B cell (primary cell): ENCODE results near the gene PFN4. TPM values are rescaled to one million over a fixed set of nuclear protein-coding genes. Genes with fewer than 3 reads are reported as not detected.

Experiments used
- ATAC-seq: fragments of 200-7000 bp; cut with Tn5 transposase; one replicate; pipeline ENCODE4 v1.10.0; 2021; ENCODE audit warnings: low read depth, mild to moderate bottlenecking, moderate number of reproducible peaks, moderate library complexity
- CTCF ChIA-PET: fragments of 350-600 bp; sonication (Branson Sonifier 250); formaldehyde crosslinking; loops from one replicate; lab custom pipeline; 2021; ENCODE audit warnings: antibody characterized with exemption, inconsistent platforms; lab: Charles Lee
- POLR2A ChIA-PET: fragments of 350-600 bp; sonication (Branson Sonifier 250); formaldehyde crosslinking; loops from one replicate; lab custom pipeline; 2021; ENCODE audit warnings: antibody characterized with exemption; lab: Charles Lee
- DNase-seq: peaks from one replicate; pipeline ENCODE4 v3.0.0; 2013
- H2AFZ ChIP-seq: 2 replicates; pipeline ENCODE4 v1.6.1; 2012; ENCODE audit warnings: mild to moderate bottlenecking, low read depth, low read length; ENCODE audit not compliant: insufficient read depth, poor library complexity, severe bottlenecking
- H3K27ac ChIP-seq, 2 donors: 1 replicate in 1 of 2; 2 replicates in 1 of 2; pipeline ENCODE4 v1.5.1; 2012 to 2013; ENCODE audit warnings: low read length in 2 of 2, mild to moderate bottlenecking in 2 of 2, moderate library complexity in 1 of 2
- H3K27me3 ChIP-seq, 4 experiments: fragments of 200-600 bp in 1 of 4; sonication (generic) in 1 of 4; replicated peaks in 1 of 4; 1 replicate in 2 of 4; 2 replicates in 2 of 4; pipeline versions ENCODE4 v1.6.1 to v1.7.0; 2013 to 2016; ENCODE audit warnings: low read length in 3 of 4, mild to moderate bottlenecking in 2 of 4, mixed read lengths in 1 of 4, moderate library complexity in 1 of 4; ENCODE audit not compliant: insufficient read depth in 4 of 4, control insufficient read depth in 3 of 4; ENCODE audit errors: control extremely low read depth in 1 of 4
- H3K36me3 ChIP-seq, 2 experiments: replicated peaks in 1 of 2; 1 replicate in 1 of 2; 2 replicates in 1 of 2; pipeline versions ENCODE4 v1.6.1 to v1.7.1; 2013; ENCODE audit warnings: low read length in 1 of 2; ENCODE audit not compliant: insufficient read depth in 2 of 2, control insufficient read depth in 1 of 2; ENCODE audit errors: control extremely low read depth in 1 of 2, extremely low read depth in 1 of 2
- H3K4me1 ChIP-seq, 2 donors: fragments of 200-600 bp in 1 of 2; sonication (generic) in 1 of 2; 1 replicate in 1 of 2; 2 replicates in 1 of 2; pipeline versions ENCODE4 v1.5.1 to v1.6.1; 2013 to 2017; ENCODE audit warnings: low read length in 2 of 2; ENCODE audit not compliant: control insufficient read depth in 2 of 2, insufficient read depth in 2 of 2
- H3K4me2 ChIP-seq: replicated peaks from 2 replicates; pipeline ENCODE3; 2012; ENCODE audit warnings: mild to moderate bottlenecking, low read depth, low read length; ENCODE audit not compliant: poor library complexity, severe bottlenecking
- H3K4me3 ChIP-seq, 5 experiments: fragments of 200-600 bp in 1 of 5; sonication (generic) in 1 of 5; 1 replicate in 3 of 5; 2 replicates in 2 of 5; pipeline versions ENCODE4 v1.5.1 to v1.7.0; 2011 to 2016; ENCODE audit warnings: low read length in 4 of 5, mild to moderate bottlenecking in 4 of 5, low read depth in 2 of 5, control low read depth in 1 of 5, moderate library complexity in 1 of 5; ENCODE audit not compliant: insufficient read depth in 1 of 5; ENCODE audit errors: control extremely low read depth in 1 of 5, extremely low read depth in 1 of 5
- H3K79me2 ChIP-seq: fragments of 200-600 bp; sonication (generic); one replicate; pipeline ENCODE4 v1.6.0; 2016; ENCODE audit warnings: low read length; ENCODE audit not compliant: control insufficient read depth, insufficient read depth
- H3K9ac ChIP-seq: fragments of 200-600 bp; sonication (generic); 2 replicates; pipeline ENCODE4 v1.6.1; 2017; ENCODE audit warnings: mild to moderate bottlenecking, low read length, moderate library complexity
- H3K9me3 ChIP-seq, 3 donors: one replicate each; pipeline versions ENCODE4 v1.6.1 to v1.7.1; 2013; ENCODE audit warnings: low read length in 2 of 3; ENCODE audit not compliant: control insufficient read depth in 2 of 3, insufficient read depth in 1 of 3; ENCODE audit errors: control extremely low read depth in 1 of 3
- H4K20me1 ChIP-seq: 2 replicates; pipeline ENCODE4 v1.6.0; 2012; ENCODE audit warnings: mild to moderate bottlenecking, low read length; ENCODE audit not compliant: insufficient read depth, control insufficient read depth, poor library complexity, severe bottlenecking
- H3K27ac Mint-ChIP-seq: one replicate; pipeline ENCODE4 v1.8.0; 2021; ENCODE audit warnings: mixed read lengths
- H3K27me3 Mint-ChIP-seq: one replicate; pipeline ENCODE4 v1.8.0; 2021; ENCODE audit warnings: mixed read lengths
- H3K4me1 Mint-ChIP-seq: one replicate; pipeline ENCODE4 v1.8.0; 2021; ENCODE audit warnings: mixed read lengths
- H3K4me3 Mint-ChIP-seq: one replicate; pipeline ENCODE4 v1.8.0; 2021; ENCODE audit warnings: mixed read lengths
- H3K9me3 Mint-ChIP-seq: one replicate; pipeline ENCODE4 v1.8.0; 2022; ENCODE audit warnings: mixed read lengths; ENCODE audit not compliant: insufficient read depth
- CTCF ChIP-seq: fragments of 200-600 bp; IDR thresholded peaks from one replicate; pipeline ENCODE4 v1.8.0; 2022; ENCODE audit warnings: antibody characterized with exemption, mild to moderate bottlenecking
- EZH2 ChIP-seq: IDR thresholded peaks from 2 replicates; pipeline ENCODE4 v1.6.1; 2012; ENCODE audit warnings: borderline replicate concordance, low read depth, mild to moderate bottlenecking, moderate library complexity, low read length; ENCODE audit not compliant: insufficient read depth, poor library complexity, severe bottlenecking
- WGBS: methylation state at CpG from one replicate; pipeline ENCODE4 v1.1.5; 2013; ENCODE audit warnings: missing lambda C conversion rate; ENCODE audit not compliant: insufficient coverage; 5-methylcytosine and 5-hydroxymethylcytosine counted together
- intact Hi-C: fragments of 100-400 bp; cut with micrococcal nuclease; formaldehyde crosslinking; loops from one replicate; pipeline ENCODE4 v1.10.0; 2022
- polyA plus RNA-seq: library from polyadenylated mRNA; depleted of rRNA; stranded (reverse); fragments of >200 nt; gene quantifications from 2 replicates; pipeline ENCODE4 v1.2.3, GENCODE V29; 2012
- total RNA-seq, 2 donors: library from RNA; stranded (reverse); fragments of 120-200 nt in 1 of 2; gene quantifications; 1 replicate in 1 of 2; 2 replicates in 1 of 2; pipeline versions ENCODE4 v1.2.3 to v1.2.4, GENCODE V29; 2013 to 2022

The PFN4 gene
- total and polyA plus RNA-seq, 2 donors (not counting 1 experiment from before 2014, with no cell fraction given) = 0.13 to 0.39 TPM

DNA sequence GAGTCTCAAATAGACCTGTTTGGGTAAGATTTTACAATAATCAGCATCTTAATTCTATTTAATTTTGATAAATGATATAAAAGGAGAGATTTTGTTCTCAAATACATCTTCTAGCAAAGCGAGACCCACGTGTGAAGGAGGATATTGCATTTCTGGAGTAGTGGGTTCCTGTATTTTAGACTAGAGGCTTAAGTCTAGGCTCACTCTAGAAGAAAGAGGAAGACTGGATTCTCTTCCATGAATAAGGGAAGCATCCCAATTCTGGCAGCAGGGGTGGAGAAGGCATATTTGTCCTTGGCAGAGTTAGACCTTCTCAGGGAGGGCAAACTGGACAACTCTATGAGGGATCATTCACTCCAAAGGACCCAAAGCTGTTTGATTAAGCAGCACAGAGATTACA is 40.5 kb upstream of the PFN4 start:
- no peak overlapping the region for H3K4me2 ChIP-seq
- no peaks in the 10 kb centered on the region for H3K79me2 ChIP-seq
- TF ChIP-seq CTCF = no peak
- POLR2A ChIA-PET = no interaction called here
- WGBS = no CpG with 5 or more reads among the region's 2 CpGs
- H3K4me3 ChIP-seq = no peak overlapping the region
- no peak overlapping the region for H3K27ac ChIP-seq
- Mint-ChIP-seq H3K4me1 (peaks cover 9% of the 10 kb centered on the region), H3K27ac (no peak overlapping the region), H3K4me3 (no peak overlapping the region), H3K9me3 (no peaks in the 10 kb centered on the region), H3K27me3 (no peaks in the 10 kb centered on the region)
- H3K4me1 ChIP-seq = peaks cover 8 to 11% of the 10 kb centered on the region in 2 donors
- CTCF ChIA-PET = interaction anchor here (0.7 to 3.2 kb wide), 7 partner anchors 14 to 341 kb away, joined by 3 to 22 read pairs (median 4); partner anchors contain the start of gene TP53I3
- no peaks in the 10 kb centered on the region for H3K36me3 ChIP-seq
- H2AFZ ChIP-seq = no peak overlapping the region
- H4K20me1 ChIP-seq = no peaks in the 10 kb centered on the region
- peaks cover 0 to 5% (median 4%) of the 10 kb centered on the region in 3 donors for H3K9me3 ChIP-seq
- H3K27me3 ChIP-seq = no peaks in the 10 kb centered on the region
- H3K9ac ChIP-seq = no peak overlapping the region
- intact Hi-C loops = no loop called here
- DNase-seq (no peak), ATAC-seq (no peak)

GRCh38 chr2:24163186-24163585 is 40.1 kb upstream of the PFN4 start:
- H3K36me3 ChIP-seq = no peaks in the 10 kb centered on the region
- no peak overlapping the region for H3K27ac ChIP-seq
- ChIA-PET CTCF (interaction anchor here (0.6 to 2.7 kb wide), 8 partner anchors 16 to 649 kb away, joined by 3 to 9 read pairs (median 4); partner anchors contain the start of gene TP53I3), POLR2A (no interaction called here)
- H3K4me3 ChIP-seq = no peak overlapping the region
- peaks cover 9% of the 10 kb centered on the region for H3K4me1 Mint-ChIP-seq
- H3K27ac Mint-ChIP-seq = no peak overlapping the region
- no peaks in the 10 kb centered on the region for H3K9me3 Mint-ChIP-seq
- no peak for DNase-seq
- H2AFZ ChIP-seq = no peak overlapping the region
- no peaks in the 10 kb centered on the region for H3K27me3 Mint-ChIP-seq
- ATAC-seq = no peak
- H3K4me3 Mint-ChIP-seq = no peak overlapping the region
- no peaks in the 10 kb centered on the region for H4K20me1 ChIP-seq
- peaks cover 0 to 5% (median 4%) of the 10 kb centered on the region in 3 donors for H3K9me3 ChIP-seq
- H3K79me2 ChIP-seq = no peaks in the 10 kb centered on the region
- no peaks in the 10 kb centered on the region for H3K27me3 ChIP-seq
- TF ChIP-seq EZH2 (no peak), CTCF (no peak)
- 95% methylated on average over 3 of the region's 3 CpGs for WGBS
- H3K9ac ChIP-seq = no peak overlapping the region
- H3K4me1 ChIP-seq = peaks cover 8 to 11% of the 10 kb centered on the region in 2 donors
- H3K4me2 ChIP-seq = no peak overlapping the region
- intact Hi-C loops = no loop called here
